ENCODE measurements around the gene GPR107. TPM values are rescaled to one million over a fixed set of nuclear protein-coding genes. Genes with fewer than 3 reads are reported as not detected.

Gene GPR107
- total RNA-seq, 6 donors from 2014 or later, result 26.5 to 44.4 (median 35.3) TPM

GRCh38 chr9:130174920-130175321 is 121.2 kb downstream of the GPR107 start:
- Histone ChIP-seq H3K27me3 (peaks cover 0 to 5% (median 4%) of the 10 kb centered on the region in 4 donors), H3K4me3 (no peak overlapping the region), H3K27ac (no peak overlapping the region), H3K4me1 (peaks cover 12 to 20% (median 15%) of the 10 kb centered on the region in 4 donors), H3K9me3 (no peaks in the 10 kb centered on the region), H3K36me3 (no peaks in the 10 kb centered on the region)
- no peak for ATAC-seq (ENCODE audit: low FRiP score in 2 of 2)
- 85 to 86% methylated on average over 8 of the region's 8 CpGs for WGBS, 2 donors
- DNase-seq, result no peak
- TF ChIP-seq EP300 (IDR thresholded peaks at IDR 0.05), result no peak
- no peak for TF ChIP-seq CTCF (IDR thresholded peaks at IDR 0.05)
- TF ChIP-seq POLR2A (IDR thresholded peaks at IDR 0.05), result no peak
- no peak for TF ChIP-seq POLR2AphosphoS5 (IDR thresholded peaks at IDR 0.05)

GRCh38 chr9:130175355-130175754 is 121.6 kb downstream of the GPR107 start:
- 92 to 95% methylated on average over 7 to 9 of the region's 9 CpGs for WGBS, 2 donors
- Histone ChIP-seq H3K4me3 (no peak overlapping the region), H3K9me3 (no peaks in the 10 kb centered on the region), H3K27ac (no peak overlapping the region), H3K4me1 (peaks cover 12 to 20% (median 15%) of the 10 kb centered on the region in 4 donors), H3K36me3 (no peaks in the 10 kb centered on the region), H3K27me3 (peaks cover 0 to 5% (median 4%) of the 10 kb centered on the region in 4 donors)
- TF ChIP-seq POLR2AphosphoS5 (IDR thresholded peaks at IDR 0.05), result no peak
- TF ChIP-seq CTCF (IDR thresholded peaks at IDR 0.05), result no peak
- TF ChIP-seq POLR2A (IDR thresholded peaks at IDR 0.05), result no peak
- TF ChIP-seq EP300 (IDR thresholded peaks at IDR 0.05), result no peak
- ATAC-seq (ENCODE audit: low FRiP score in 2 of 2), result no peak
- DNase-seq, result no peak

GRCh38 chr9:130176760-130177159 is 123.1 kb downstream of the GPR107 start:
- DNase-seq, result no peak
- 97 to 100% methylated on average over 6 of the region's 6 CpGs for WGBS, 2 donors
- no peaks in the 10 kb centered on the region for H3K36me3 ChIP-seq
- no peak overlapping the region for H3K4me3 ChIP-seq
- no peak for TF ChIP-seq CTCF (IDR thresholded peaks at IDR 0.05)
- no peak for TF ChIP-seq POLR2AphosphoS5 (IDR thresholded peaks at IDR 0.05)
- TF ChIP-seq POLR2A (IDR thresholded peaks at IDR 0.05), result no peak
- TF ChIP-seq EP300 (IDR thresholded peaks at IDR 0.05), result no peak
- H3K27ac ChIP-seq, result no peak overlapping the region
- H3K4me1 ChIP-seq, result peaks cover 8 to 18% (median 13%) of the 10 kb centered on the region in 4 donors
- no peaks in the 10 kb centered on the region for H3K9me3 ChIP-seq
- H3K27me3 ChIP-seq, result peaks cover 0 to 5% (median 4%) of the 10 kb centered on the region in 4 donors
- ATAC-seq (ENCODE audit: low FRiP score in 2 of 2), result no peak

GRCh38 chr9:130177898-130178805 is 124.4 kb downstream of the GPR107 start:
- peaks cover 0 to 6% (median 4%) of the 10 kb centered on the region in 4 donors for H3K4me1 ChIP-seq
- H3K27ac ChIP-seq, result no peak overlapping the region

More at GRCh38 chr9:130177898-130178805, 124.4 kb downstream of the GPR107 start:
- no peaks in the 10 kb centered on the region for H3K9me3 ChIP-seq
- no peaks in the 10 kb centered on the region for H3K36me3 ChIP-seq
- DNase-seq (no peak), ATAC-seq (ENCODE audit: low FRiP score in 2 of 2) (no peak)
- peaks cover 0 to under 1% (median under 1%) of the 10 kb centered on the region in 4 donors for H3K27me3 ChIP-seq
- H3K4me3 ChIP-seq, result no peak overlapping the region
- TF ChIP-seq POLR2AphosphoS5 (IDR thresholded peaks at IDR 0.05) (no peak), EP300 (IDR thresholded peaks at IDR 0.05) (no peak), POLR2A (IDR thresholded peaks at IDR 0.05) (no peak), CTCF (IDR thresholded peaks at IDR 0.05) (no peak)
- WGBS, 2 donors, result 70 to 83% methylated on average over 20 of the region's 20 CpGs
